ENCODE data around the gene KRTAP6-2.

DNA sequence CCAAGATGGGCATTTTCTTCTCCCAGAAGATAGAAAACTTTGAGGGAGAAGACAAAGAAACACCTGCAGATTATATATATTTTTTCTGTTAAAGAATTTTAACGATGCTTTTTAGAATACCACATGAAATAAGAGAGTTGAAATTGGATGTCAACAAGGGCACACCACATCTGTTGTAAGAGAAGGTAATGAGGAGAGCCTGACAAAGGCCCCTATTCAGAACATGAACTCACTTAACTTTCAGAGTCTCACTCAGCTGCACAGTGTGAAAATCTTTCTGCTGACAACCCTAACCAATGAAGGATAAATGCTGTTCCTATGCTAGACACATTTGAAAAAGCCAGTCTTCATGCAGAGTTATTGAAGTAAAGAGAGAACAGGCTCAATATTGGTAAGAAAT is 15.8 kb downstream of the KRTAP6-2 start:
- TF ChIP-seq POLR2A (IDR thresholded peaks at IDR 0.05) = no peak
- TF ChIP-seq, protein P1, sequence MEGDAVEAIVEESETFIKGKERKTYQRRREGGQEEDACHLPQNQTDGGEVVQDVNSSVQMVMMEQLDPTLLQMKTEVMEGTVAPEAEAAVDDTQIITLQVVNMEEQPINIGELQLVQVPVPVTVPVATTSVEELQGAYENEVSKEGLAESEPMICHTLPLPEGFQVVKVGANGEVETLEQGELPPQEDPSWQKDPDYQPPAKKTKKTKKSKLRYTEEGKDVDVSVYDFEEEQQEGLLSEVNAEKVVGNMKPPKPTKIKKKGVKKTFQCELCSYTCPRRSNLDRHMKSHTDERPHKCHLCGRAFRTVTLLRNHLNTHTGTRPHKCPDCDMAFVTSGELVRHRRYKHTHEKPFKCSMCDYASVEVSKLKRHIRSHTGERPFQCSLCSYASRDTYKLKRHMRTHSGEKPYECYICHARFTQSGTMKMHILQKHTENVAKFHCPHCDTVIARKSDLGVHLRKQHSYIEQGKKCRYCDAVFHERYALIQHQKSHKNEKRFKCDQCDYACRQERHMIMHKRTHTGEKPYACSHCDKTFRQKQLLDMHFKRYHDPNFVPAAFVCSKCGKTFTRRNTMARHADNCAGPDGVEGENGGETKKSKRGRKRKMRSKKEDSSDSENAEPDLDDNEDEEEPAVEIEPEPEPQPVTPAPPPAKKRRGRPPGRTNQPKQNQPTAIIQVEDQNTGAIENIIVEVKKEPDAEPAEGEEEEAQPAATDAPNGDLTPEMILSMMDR (IDR thresholded peaks at IDR 0.05) = no peak
- no peak for TF ChIP-seq POLR2AphosphoS5 (IDR thresholded peaks at IDR 0.05)
- no peak for TF ChIP-seq EP300 (IDR thresholded peaks at IDR 0.05)

Measured in upper lobe of left lung (tissue), 4 donors.